C4-2B (cell line): ENCODE data around the gene RSRC2.

Experiments used
- CTCF ChIP-seq: fragments of 450-650 bp; conservative IDR thresholded peaks from 2 replicates; pipeline ENCODE4 v1.5.1; 2017; ENCODE audit warnings: mild to moderate bottlenecking
- ZFX ChIP-seq: fragments of 450-650 bp; IDR thresholded peaks from 2 replicates; pipeline ENCODE4 v1.6.1; 2017

GRCh38 chr12:122457627-122458026 lies 69.1 kb downstream of the RSRC2 start:
- TF ChIP-seq CTCF (no peak), ZFX (no peak)
